NK-92 treated with Interleukin-12 subunit alpha and Interleukin-12 subunit beta, amount 100 ng/mL, for 24 hours (cell line): ENCODE measurements around the gene PIWIL4.
"Not testable (repeated sequence)": the region's sequence is repeated elsewhere in the genome, so short reads cannot be mapped to it uniquely, and the experiment has no call there.

ENCODE experiments used
- DNase-seq: peaks from one replicate; lab custom pipeline; 2025; lab: John Stamatoyannopoulos, UW

Gene PIWIL4

GRCh38 chr11:94638301-94638901, 71.2 kb downstream of the PIWIL4 start:
- no peak for DNase-seq

DNA sequence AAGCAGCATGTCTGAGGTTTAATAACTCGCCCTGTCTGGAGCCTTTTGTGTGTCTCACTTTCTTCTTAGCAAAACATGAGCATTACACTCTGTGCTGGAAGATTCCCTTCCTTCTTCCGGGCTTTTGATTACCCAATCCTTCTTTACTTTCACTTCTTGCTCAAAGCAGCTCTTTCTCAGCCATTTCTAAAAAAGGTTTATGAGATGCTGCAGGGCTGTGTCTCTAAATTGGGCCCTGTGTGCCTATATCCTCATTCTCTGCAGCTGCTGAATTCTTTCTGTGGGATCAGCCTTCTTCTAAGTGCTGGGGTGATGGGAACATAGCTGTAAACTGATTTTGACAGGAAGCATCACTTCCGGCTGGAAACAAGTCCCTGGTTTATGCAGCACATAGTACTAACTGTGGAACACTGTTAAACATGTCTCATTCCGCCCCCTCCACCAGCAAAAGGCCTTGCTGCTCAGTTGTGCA, 71.8 kb downstream of the PIWIL4 start:
- DNase-seq: no peak

DNA sequence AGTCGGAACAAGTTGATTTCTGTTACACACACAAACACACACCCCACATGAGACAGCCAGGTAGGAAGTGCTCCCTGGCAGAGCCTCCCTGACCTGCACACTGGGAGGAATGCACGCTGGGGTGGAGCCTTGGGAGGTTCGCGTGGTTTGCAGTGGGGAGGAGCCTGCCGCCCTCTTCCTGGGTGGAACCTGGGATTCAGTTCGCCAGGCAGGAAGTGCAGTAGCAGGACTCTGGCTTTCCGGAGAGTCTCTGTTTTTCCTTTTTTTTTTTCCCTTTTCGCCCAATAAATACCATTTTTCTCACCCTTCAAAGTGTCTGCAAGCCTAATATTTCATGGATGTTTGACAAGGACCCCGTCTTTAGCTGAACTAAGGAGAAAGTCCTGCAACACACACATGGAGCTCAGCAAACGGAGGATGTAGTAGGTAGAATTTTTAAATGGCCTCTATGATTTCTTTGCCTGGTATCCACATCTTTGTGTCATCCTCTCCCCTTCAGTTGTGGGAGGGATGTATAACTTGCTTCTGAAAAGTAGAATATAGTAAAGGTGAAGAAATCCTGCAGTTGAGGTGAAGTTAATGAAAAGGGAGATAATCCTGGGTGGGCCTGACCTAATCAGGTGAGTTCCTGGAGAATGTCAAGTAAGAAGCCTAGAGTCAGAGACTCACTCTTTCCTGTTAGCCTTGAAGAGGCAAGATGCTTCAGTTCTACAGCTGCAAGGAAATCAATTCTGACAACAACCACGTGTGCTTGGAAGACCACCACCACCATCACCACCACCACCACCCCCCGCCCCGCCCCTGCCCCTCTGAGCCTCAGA, 72.9 kb downstream of the PIWIL4 start:
- DNase-seq: no peak

- DNase-seq: no peak
Observed at GRCh38 chr11:94641167-94641761, 74.1 kb downstream of the PIWIL4 start.

GRCh38 chr11:94643186-94643585, 76.0 kb downstream of the PIWIL4 start:
- DNase-seq: not testable (repeated sequence)

DNA sequence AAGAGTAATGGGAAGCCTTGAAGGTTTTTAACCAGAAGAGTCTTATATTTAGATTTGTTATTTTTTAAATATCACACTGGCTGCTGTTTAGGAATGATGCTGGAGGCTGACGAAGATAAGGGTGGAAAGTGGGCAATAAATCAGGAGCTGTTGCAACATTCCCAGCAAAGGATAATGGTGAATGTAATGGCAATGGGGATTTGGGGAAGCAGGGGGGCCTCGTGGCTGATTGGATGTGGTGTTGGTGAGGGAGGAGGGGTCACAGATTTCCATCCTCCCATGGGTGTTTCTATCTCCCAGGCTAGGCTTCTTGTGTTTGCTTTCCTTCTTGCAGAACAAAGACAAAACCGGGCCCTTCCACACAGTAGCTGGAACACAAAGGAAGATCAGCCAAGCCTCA, 80.8 kb downstream of the PIWIL4 start:
- no peak for DNase-seq

DNA sequence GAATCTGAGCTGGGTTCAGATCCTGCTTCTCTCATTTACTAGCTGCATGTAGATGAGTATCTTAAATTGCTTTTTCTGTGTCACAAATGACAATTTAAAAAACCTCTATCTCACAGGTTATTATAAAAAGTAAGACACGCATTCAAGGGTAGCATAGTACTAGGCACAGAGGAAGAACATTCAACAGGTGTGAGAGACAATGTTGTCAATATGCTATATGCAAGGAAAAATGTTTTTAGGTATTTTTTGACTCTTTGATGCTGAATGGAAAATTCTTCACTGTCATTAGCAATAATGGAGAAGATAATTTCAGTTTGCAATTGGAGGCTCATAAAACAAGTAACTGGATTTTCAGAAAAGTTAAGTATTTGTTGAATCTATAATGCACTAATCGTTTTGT, 81.6 kb downstream of the PIWIL4 start:
- no peak for DNase-seq

DNA sequence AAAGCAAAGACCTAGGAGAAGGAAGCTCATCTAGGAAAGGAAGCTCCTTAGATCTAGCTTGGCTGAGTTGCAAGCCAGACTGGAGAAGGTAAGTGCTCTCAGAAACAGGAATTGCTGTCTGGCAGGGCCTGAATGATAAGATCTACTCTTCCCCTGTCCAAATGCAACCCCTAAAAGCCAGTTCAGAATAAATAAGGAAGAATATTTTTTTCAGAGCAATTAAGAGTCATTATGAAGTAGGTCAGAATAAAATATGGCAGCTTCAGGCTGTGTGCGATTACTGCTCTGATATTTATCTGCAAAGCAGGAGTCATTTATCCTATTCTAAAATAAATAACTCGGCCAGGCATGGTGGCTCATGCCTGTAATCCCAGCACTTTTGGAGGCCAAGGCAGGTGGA, 82.1 kb downstream of the PIWIL4 start:
- no peak for DNase-seq

- DNase-seq: no peak
Observed at GRCh38 chr11:94649964-94650623, 82.9 kb downstream of the PIWIL4 start.

DNA sequence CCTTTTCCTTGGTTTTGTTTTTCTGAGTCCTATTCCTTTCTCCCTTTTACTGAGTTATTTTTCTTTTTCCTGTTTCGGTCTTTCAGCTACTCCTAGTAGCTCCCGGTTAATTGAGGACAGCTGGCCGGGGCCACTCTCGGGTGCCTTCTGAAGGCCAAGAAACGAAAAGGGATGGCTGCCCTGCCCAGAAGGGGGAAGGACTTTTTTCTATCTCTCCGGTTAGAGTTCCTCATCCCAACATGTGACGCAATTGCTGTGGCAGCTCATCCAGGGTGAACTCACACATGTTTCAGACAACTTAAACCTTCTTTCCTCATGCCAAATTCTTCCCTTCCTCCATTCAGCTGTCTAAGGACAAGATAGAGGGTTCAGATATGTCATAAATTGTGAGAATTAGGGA, 83.6 kb downstream of the PIWIL4 start:
- DNase-seq: no peak

GRCh38 chr11:94652735-94653284, 85.6 kb downstream of the PIWIL4 start:
- DNase-seq: no peak

GRCh38 chr11:94653561-94653960, 86.4 kb downstream of the PIWIL4 start:
- DNase-seq: no peak

DNA sequence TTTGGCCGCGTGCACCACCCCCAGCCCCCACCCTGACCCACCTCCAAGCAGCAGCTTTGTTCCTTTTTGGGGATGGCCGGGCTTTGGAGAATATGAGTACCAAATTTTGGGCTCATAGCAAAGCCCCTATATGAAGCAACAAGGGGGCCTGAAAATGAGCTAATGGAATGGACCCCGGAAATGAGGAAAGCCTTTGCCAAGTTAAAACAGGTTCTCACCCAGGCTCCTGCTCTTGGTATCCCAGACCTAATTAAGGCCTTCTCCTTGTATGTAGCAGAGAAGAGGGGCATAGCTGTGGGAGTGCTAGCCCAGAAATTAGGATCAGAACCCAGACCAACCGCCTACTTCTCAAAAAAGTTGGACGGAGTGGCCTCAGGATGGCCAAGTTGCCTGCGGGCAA, 87.0 kb downstream of the PIWIL4 start:
- no peak for DNase-seq

DNA sequence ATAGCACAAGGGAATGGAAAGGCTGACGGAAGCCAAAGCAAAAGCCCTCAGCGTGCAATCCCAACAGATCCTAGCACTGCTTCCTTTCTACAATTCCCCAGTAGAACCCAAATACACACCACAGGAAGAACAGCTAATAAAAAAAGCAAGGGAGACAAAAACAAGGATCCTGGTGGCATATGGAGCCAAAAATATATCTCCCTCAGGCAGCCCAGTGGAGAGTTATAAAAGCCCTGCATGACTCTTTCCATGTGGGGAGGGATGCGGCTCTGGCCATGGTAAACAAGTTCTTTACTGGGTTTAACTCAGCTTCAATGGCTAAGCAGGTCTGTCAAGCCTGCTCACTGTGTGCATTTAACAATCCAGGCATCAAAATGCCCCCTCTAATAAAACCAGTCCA, 88.1 kb downstream of the PIWIL4 start:
- DNase-seq: no peak

DNA sequence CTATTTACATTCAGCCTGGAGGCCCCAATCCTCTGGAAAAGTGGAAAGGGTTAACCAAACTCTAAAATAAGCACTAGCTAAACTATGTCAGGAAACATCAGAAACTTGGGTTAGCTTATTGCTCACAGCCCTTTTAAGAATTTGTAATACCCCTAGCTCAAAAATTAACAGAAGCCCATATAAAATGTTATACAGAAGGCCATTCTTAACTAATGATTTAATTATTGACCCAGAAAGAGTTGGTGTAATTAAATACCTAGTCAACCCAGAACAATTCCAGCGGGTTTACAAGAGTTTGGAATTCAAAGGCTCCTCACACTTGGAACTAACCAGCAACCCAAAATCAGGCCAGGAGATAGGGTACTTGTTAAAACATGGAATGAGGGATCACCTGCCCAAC, 88.8 kb downstream of the PIWIL4 start:
- no peak for DNase-seq

- DNase-seq: no peak
Observed at GRCh38 chr11:94656968-94657367, 89.8 kb downstream of the PIWIL4 start.

- DNase-seq: no peak
Observed at GRCh38 chr11:94657629-94658028, 90.5 kb downstream of the PIWIL4 start.

DNA sequence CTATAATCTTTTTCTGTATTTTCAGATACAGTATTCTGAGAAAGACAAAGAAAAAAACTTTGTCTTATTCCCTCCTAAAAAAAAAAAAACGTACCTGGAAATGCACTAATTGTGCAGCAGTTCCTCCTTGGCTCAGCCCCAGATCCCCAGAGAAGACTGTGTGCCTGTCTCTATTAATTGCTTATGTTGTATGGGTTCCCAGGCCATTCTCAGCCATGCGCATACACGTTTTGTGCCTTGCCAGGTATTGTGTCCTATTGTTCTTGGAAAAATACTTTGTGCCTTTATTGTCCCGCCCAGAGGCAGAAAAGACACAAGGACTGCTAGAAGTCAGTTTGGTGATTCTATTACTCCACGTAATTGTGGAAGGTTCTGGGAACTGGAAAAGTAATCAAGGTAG, 91.2 kb downstream of the PIWIL4 start:
- DNase-seq: no peak

DNA sequence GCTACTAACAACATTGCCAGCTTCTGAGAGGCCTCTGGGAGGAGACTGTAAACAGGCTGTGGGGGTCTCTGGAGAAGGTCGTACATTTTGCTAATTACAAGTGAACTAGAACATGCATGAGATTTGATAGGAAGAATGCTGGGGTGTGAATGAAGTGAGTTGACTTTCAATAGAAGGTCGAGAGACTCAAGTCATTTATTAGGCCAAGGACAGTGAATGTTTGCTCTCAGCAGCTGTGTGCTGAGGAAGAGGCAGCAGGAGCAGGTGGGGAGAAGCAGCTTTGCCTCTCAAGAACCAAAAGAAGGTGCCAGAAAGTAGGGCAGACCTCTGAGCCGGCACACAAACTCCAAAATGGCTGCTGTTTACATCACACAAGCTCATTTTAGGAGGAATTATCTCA, 91.7 kb downstream of the PIWIL4 start:
- no peak for DNase-seq

- no peak for DNase-seq
Observed at GRCh38 chr11:94661444-94661843, 94.3 kb downstream of the PIWIL4 start.

- DNase-seq: no peak
Observed at GRCh38 chr11:94662065-94662779, 95.1 kb downstream of the PIWIL4 start.
